A673 (cell line): ENCODE data around the gene COA1.

Experiments
- EZH2 ChIP-seq: fragments of 200-600 bp; sonication (generic); IDR thresholded peaks from 2 replicates; pipeline ENCODE4 v1.6.1; 2017; ENCODE audit warnings: borderline replicate concordance, low read depth, mild to moderate bottlenecking, mixed read lengths, antibody characterized with exemption, low read length; ENCODE audit not compliant: poor library complexity, severe bottlenecking
- TF ChIP-seq, protein P1 (sequence below): fragments of 300-800, 200-600 bp; sonication (generic); conservative IDR thresholded peaks from 2 replicates; pipeline ENCODE4 v1.5.1; 2017; ENCODE audit warnings: low read depth, mild to moderate bottlenecking, antibody characterized with exemption, low read length, moderate library complexity, mixed read lengths

DNA sequence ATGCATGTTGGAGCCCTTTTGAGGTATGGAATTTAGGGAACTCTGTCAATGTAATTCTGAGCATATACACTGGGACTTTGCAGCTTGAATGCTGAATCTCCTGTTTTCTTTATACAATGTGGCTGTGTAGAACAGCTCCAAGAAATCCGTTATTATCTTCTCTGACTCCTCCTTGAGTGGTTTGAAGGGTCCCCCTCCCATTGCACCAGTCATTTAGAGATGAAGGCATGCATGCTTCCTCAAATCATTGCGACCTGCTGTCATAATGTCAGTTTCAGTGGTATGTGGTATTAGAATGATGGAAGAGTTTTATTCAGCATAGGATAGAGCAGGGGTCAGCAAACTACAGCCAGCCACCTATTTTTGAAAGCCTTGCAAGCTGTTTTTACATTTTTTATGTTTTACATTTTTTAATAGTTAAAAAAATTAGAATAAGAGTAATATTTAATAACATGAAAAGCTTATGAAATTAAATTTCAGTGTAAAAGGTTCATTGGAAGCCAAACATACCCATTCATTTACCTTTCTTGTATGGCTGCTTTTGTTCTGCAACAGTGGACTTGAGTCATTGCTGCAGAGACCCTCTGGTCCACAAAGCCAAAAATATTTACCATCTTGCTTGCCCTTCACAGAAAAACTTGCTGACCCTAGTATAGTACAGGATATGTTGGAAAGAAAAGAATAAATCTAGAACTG is 138.3 kb downstream of the COA1 start:
- TF ChIP-seq, protein P1, sequence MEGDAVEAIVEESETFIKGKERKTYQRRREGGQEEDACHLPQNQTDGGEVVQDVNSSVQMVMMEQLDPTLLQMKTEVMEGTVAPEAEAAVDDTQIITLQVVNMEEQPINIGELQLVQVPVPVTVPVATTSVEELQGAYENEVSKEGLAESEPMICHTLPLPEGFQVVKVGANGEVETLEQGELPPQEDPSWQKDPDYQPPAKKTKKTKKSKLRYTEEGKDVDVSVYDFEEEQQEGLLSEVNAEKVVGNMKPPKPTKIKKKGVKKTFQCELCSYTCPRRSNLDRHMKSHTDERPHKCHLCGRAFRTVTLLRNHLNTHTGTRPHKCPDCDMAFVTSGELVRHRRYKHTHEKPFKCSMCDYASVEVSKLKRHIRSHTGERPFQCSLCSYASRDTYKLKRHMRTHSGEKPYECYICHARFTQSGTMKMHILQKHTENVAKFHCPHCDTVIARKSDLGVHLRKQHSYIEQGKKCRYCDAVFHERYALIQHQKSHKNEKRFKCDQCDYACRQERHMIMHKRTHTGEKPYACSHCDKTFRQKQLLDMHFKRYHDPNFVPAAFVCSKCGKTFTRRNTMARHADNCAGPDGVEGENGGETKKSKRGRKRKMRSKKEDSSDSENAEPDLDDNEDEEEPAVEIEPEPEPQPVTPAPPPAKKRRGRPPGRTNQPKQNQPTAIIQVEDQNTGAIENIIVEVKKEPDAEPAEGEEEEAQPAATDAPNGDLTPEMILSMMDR, result no peak
- TF ChIP-seq EZH2, result no peak
